ENCODE data around the gene CATSPER4.
"Not testable (repeated sequence)": the region's sequence is repeated elsewhere in the genome, so short reads cannot be mapped to it uniquely, and the experiment has no call there.

The CATSPER4 gene

GRCh38 chr1:26197301-26197700, 6.9 kb downstream of the CATSPER4 start:
- no peak for DNase-seq

DNA sequence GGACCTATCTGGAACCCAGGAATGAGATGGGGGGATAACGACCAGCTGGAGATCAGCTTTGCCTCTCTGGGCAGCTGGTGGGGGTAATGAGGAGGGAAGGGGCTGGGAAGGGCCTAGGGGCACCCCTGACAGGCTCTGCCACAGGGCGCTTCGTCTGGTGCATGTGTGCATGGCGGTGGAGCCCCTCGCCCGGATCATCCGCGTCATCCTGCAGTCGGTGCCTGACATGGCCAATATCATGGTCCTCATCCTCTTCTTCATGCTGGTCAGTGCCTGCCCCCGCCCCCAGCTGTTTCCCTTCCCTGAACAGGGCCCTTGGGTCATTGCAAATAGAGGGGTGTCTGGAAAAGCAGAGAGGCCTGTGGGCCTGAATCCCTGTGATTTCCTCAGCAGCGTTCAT, 7.4 kb downstream of the CATSPER4 start:
- no peak for DNase-seq

DNA sequence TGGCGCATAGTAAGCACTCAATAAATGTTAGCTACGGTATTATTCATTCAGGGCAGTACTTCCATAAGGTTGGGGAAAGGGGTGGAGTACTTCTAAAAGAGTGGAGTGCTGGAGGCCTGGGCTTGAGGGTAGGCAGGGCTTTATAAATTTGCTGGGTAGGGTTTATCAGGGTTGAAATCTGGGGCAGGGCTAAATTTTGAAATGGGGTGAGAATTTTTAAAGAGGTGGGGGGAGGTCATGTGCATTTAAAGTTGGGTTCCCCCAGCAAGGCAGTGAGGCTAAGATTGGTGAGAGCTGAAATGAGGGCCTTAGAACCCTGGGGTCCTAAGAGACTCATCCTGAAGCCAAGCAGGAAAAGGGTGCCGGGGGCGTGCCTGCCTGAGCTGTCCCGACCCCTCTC, 10.0 kb downstream of the CATSPER4 start:
- DNase-seq: no peak

DNA sequence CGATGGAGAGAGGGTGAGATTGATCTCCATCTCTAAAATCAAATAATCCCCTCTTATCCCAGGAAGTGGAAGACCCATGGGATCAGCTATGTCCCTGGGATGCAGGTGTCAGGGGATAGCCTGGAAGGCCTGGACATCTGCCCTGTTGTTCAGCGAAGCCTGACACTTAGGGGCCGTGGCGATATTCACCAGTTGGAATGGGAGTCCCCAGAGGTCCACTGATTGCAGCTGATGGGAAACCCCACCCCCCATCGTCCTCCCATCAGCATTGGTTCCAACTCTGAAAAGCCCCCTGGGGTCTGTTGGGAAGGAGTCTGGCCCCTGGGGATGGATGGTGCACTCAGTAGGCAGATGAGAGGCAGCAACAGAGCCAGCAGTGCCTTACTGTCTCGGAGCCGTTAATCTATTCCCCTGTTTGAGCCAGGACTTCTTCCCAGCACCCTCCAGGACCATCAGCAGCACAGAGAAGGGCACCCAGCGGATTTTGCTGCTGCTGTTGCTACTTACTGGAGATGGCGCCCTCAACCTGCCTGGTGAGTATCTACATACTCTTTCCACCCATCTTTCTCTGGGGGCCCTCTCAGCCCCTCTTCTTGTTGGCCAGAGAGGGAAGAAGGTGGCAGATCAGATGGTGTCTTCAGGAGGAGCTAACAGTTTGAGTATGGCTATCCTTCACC, 13.4 kb downstream of the CATSPER4 start:
- DNase-seq: no peak

DNA sequence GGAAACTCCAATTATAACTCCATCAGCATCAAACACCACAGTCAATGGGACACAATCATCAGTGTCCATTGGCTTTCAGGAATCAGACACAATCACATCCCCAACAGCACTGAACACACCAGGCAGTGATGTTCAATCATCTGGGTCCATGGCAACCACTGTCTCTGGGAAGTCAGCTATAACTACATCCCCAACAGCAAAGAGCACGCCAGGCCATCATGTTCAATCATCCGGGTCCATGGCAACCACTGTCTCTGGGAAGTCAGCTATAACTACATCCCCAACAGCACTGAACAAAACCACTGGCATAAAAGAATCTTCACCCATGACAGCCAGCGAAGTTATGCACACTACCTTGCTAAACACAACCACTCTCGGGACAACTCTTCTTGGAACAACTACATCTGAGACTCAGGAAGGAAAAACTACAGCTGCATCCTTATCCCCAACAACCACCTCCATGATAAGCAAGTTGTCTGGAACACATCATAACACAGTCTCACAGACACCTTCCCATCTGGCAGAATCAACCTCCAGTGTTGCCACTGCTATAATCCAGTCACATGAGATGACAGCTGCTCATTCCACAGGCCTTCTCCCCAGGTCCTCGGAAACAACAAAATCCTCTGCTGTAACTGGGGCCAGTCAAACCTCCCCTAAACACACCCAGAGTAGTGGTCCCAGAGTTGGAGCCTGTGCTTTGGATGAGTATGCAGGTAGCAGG, 19.9 kb downstream of the CATSPER4 start:
- no peak for DNase-seq

- no peak for DNase-seq
These were observed 22.3 kb downstream of the CATSPER4 start for GRCh38 chr1:26212726-26213125.

- no peak for DNase-seq
These were observed 23.0 kb downstream of the CATSPER4 start for GRCh38 chr1:26213335-26213905.

DNA sequence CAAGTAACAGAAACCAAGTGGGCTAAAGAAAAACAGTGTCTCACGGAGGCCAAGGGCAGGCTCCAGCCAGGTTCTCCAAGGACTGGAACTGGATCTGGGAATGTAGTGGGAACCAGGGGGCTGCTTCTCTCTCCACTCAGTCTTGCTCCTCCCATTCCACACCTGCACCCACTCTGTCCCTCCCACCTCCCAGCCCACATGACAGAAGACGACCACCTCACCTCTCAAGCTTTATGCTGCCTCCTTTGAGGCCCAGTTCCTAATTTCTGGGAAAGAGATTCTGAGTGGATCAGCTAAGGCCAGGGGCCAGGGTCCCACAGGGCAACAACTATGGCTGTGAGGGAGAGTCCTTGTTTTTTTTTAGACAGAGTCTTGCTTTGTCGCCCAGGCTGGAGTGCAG, 24.8 kb downstream of the CATSPER4 start:
- DNase-seq: no peak

GRCh38 chr1:26218906-26219494, 28.6 kb downstream of the CATSPER4 start:
- no peak for DNase-seq

- no peak for DNase-seq
These were observed 30.0 kb downstream of the CATSPER4 start for GRCh38 chr1:26220199-26220912.

- DNase-seq: no peak
These were observed 30.7 kb downstream of the CATSPER4 start for GRCh38 chr1:26221094-26221493.

- DNase-seq: no peak
These were observed 34.2 kb downstream of the CATSPER4 start for GRCh38 chr1:26224606-26225005.

- DNase-seq: peak; percentile 52
These were observed 34.8 kb downstream of the CATSPER4 start for GRCh38 chr1:26225033-26225831.

DNA sequence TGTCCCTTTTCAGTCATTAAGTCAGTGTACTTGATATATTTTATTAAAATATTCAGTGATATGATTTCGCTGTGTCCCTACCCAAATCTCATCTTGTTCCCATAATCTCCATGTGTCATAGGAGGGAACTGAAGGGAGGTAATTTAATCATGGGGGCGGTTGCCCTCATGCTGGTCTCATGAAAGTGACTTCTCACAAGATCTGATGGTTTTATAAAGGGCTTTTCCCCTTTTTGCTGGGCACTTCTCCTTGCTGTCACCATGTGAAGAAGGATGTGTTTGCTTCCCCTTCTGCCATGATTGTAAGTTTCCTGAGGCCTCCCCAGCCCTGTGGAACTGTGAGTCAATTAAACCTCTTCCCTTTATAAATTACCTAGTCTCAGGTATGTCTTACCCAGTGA, 40.3 kb downstream of the CATSPER4 start:
- not testable (repeated sequence) for DNase-seq

DNA sequence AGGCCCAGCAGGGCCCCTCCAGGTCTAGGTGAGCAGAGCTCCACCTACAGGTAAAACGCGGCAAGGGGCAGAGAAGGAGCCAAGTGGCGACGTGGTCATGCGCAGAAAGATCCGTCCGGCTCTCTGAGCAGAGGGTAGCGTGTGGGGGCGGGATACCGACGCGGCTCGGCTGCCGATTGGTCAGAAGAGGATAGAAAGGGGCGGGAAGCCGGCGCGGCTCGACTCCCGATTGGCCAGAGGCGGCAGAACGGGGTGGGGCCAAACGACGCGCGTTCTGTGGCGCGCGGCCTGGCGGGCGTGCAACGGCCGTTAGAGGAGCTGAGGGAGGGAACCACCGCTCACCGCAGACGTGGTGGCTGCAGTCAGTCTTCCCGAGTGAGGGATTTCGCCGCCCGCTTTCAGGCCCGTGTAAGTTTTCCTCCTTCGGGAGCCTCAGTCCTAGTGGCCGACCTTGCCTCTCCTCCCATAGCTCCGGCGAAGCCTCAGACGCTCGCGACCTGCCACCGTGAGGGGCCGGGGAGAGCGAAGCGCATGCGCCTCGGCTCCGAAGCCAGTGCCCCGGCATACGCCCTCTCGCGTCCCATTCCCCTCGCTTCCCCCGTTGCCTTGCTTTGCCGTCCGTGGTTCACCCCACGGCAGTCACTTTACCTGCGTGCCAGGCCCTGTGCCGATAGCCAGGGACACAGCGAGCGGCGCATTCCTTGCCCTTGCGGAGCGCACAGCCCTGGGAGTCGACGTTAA, 43.7 kb downstream of the CATSPER4 start, which contains the start of gene CEP85:
Gene CEP85 (plus strand): TSS at position 298 of the 741 bp plus-strand sequence. CDS start 5,584 bp downstream, outside the sequence.
- DNase-seq: peak; percentile 97

- DNase-seq: no peak
These were observed 44.4 kb downstream of the CATSPER4 start for GRCh38 chr1:26234644-26235370.

- DNase-seq: no peak
These were observed 47.0 kb downstream of the CATSPER4 start for GRCh38 chr1:26237230-26237966.

GRCh38 chr1:26239936-26240335, 49.5 kb downstream of the CATSPER4 start:
- no peak for DNase-seq

Measured in CD4-positive, alpha-beta T cell treated with Interferon gamma for 1 hour (primary cell).